Gastrocnemius medialis (tissue), 4 donors: ENCODE measurements around the gene OR10P1. TPM values are rescaled to one million over a fixed set of nuclear protein-coding genes. Genes with fewer than 3 reads are reported as not detected.

Source experiments
- ATAC-seq, 2 donors: fragments of 150-250 bp; one replicate each; pipeline ENCODE4 v1.9.1; 2016
- DNase-seq, 2 donors: peaks; one replicate each; pipeline ENCODE4 v3.0.0-alpha.2; 2019
- H3K27ac ChIP-seq, 4 donors: fragments of 200-600 bp; sonication (generic); 1 replicate in 1 of 4; 2 replicates in 3 of 4; pipeline ENCODE4 v1.5.1; 2016 to 2018; ENCODE audit warnings: mild to moderate bottlenecking in 2 of 4, moderate library complexity in 1 of 4
- H3K27me3 ChIP-seq, 3 donors: fragments of 200-600 bp; sonication (generic) in 2 of 3; 1 replicate in 1 of 3; 2 replicates in 2 of 3; pipeline versions ENCODE4 v1.5.1 to v1.6.0; 2016 to 2019; ENCODE audit warnings: mild to moderate bottlenecking in 1 of 3, moderate library complexity in 1 of 3
- H3K36me3 ChIP-seq, 2 donors: fragments of 200-600 bp; sonication (generic) in 1 of 2; one replicate each; pipeline ENCODE4 v1.5.1; 2017 to 2018
- H3K4me1 ChIP-seq, 2 donors: fragments of 200-600 bp; sonication (generic) in 1 of 2; one replicate each; pipeline ENCODE4 v1.5.1; 2016 to 2017; ENCODE audit warnings: mild to moderate bottlenecking in 2 of 2
- H3K4me3 ChIP-seq, 4 donors: fragments of 200-600 bp; sonication (generic) in 3 of 4; 1 replicate in 1 of 4; 2 replicates in 3 of 4; pipeline ENCODE4 v1.5.1; 2016 to 2019; ENCODE audit warnings: mild to moderate bottlenecking in 2 of 4
- H3K9me3 ChIP-seq, 3 donors: fragments of 200-600 bp; sonication (generic) in 2 of 3; 1 replicate in 1 of 3; 2 replicates in 2 of 3; pipeline ENCODE4 v1.5.1; 2016 to 2019
- CTCF ChIP-seq, 5 experiments: fragments of 450-650 bp in 3 of 5; fragments of 200-600 bp in 2 of 5; sonication (generic) in 2 of 5; IDR thresholded peaks in 4 of 5; conservative IDR thresholded peaks in 1 of 5; 1 replicate in 4 of 5; 2 replicates in 1 of 5; pipeline ENCODE4 v1.5.1; 2016 to 2019; ENCODE audit warnings: antibody characterized with exemption in 5 of 5, mild to moderate bottlenecking in 3 of 5, moderate library complexity in 3 of 5
- POLR2A ChIP-seq, 2 donors: fragments of 450-650 bp; IDR thresholded peaks; one replicate each; pipeline ENCODE4 v1.6.1; 2017; ENCODE audit warnings: antibody characterized with exemption in 2 of 2, mild to moderate bottlenecking in 2 of 2, moderate library complexity in 2 of 2
- in situ Hi-C, 4 donors: fragments of 200-750 bp; cut with MboI; loops; one replicate each; pipeline versions ENCODE4 v1.15.0 to v1.8.0; 2017; ENCODE audit warnings: low sequenced_read_pairs in 4 of 4
- intact Hi-C: fragments of 100-400 bp; cut with DNase I; formaldehyde crosslinking; loops from one replicate; pipeline ENCODE4 v1.15.1; 2023; ENCODE audit warnings: low total_unique reads
- total RNA-seq, 4 donors: library from RNA; depleted of rRNA; stranded (reverse); fragments of >200 nt; gene quantifications; one replicate each; pipeline versions ENCODE4 v1.1.0 to v1.2.3, GENCODE V29; 2016

The OR10P1 gene
- total RNA-seq, 4 donors from 2014 or later = not detected

GRCh38 chr12:55614764-55615163 is 21.9 kb upstream of the OR10P1 start:
- TF ChIP-seq CTCF (IDR thresholded peaks at IDR 0.05 in 4 of 5, conservative IDR thresholded peaks at IDR 0.05 in 1 of 5) = no peak
- TF ChIP-seq POLR2A (IDR thresholded peaks at IDR 0.05) = no peak
- Histone ChIP-seq H3K27me3 (peaks cover 0 to 7% (median 0%) of the 10 kb centered on the region in 3 donors), H3K27ac (no peak overlapping the region), H3K4me1 (no peaks in the 10 kb centered on the region), H3K4me3 (no peak overlapping the region), H3K9me3 (peaks cover 0 to 8% (median 0%) of the 10 kb centered on the region in 3 donors), H3K36me3 (no peaks in the 10 kb centered on the region)
- no peak for DNase-seq
- in situ Hi-C loops = loop anchor here in 3 of 4 donors (25.0 kb wide), 1 partner anchor 427 kb away; no protein-coding TSS in a partner anchor
- ATAC-seq = no peak
- intact Hi-C loops = no loop called here

- TF ChIP-seq CTCF (IDR thresholded peaks at IDR 0.05 in 4 of 5, conservative IDR thresholded peaks at IDR 0.05 in 1 of 5) (peak; percentile 50 to 73 (median 58)), POLR2A (IDR thresholded peaks at IDR 0.05) (no peak)
- peak; percentile 76 to 87 for ATAC-seq
- H3K36me3 ChIP-seq = no peaks in the 10 kb centered on the region
- DNase-seq = no peak
- H3K27ac ChIP-seq = no peak overlapping the region
- H3K9me3 ChIP-seq = peaks cover 0 to 8% (median 0%) of the 10 kb centered on the region in 3 donors
- H3K27me3 ChIP-seq = peaks cover 0 to 4% (median 0%) of the 10 kb centered on the region in 3 donors
- H3K4me3 ChIP-seq = no peak overlapping the region
- H3K4me1 ChIP-seq = no peaks in the 10 kb centered on the region
- in situ Hi-C loops = loop anchor here (10.0 to 25.0 kb wide), 2 partner anchors 425 to 432 kb away; no protein-coding TSS in a partner anchor
- intact Hi-C loops = no loop called here
Measured at GRCh38 chr12:55619354-55620138, 17.1 kb upstream of the OR10P1 start.

GRCh38 chr12:55624056-55624455 is 12.6 kb upstream of the OR10P1 start:
- no peak for TF ChIP-seq CTCF (IDR thresholded peaks at IDR 0.05 in 4 of 5, conservative IDR thresholded peaks at IDR 0.05 in 1 of 5)
- ATAC-seq = no peak
- intact Hi-C loops (no loop called here), in situ Hi-C loops (loop anchor here (10.0 to 25.0 kb wide), 2 partner anchors 429 to 437 kb away; no protein-coding TSS in a partner anchor)
- Histone ChIP-seq H3K36me3 (no peaks in the 10 kb centered on the region), H3K4me3 (no peak overlapping the region), H3K27me3 (no peaks in the 10 kb centered on the region), H3K27ac (no peak overlapping the region), H3K4me1 (no peaks in the 10 kb centered on the region), H3K9me3 (no peaks in the 10 kb centered on the region)
- DNase-seq = no peak

GRCh38 chr12:55626154-55626553 is 10.5 kb upstream of the OR10P1 start:
- TF ChIP-seq POLR2A (IDR thresholded peaks at IDR 0.05) = no peak
- no peak for TF ChIP-seq CTCF (IDR thresholded peaks at IDR 0.05 in 4 of 5, conservative IDR thresholded peaks at IDR 0.05 in 1 of 5)
- in situ Hi-C loops = loop anchor here in 2 of 4 donors (10.0 to 25.0 kb wide), 2 partner anchors 311 to 431 kb away; partner anchors contain the start of genes DGKA (in 1 of the 2) and PYM1 (in 1 of the 2)
- H3K36me3 ChIP-seq = no peaks in the 10 kb centered on the region
- intact Hi-C loops = no loop called here
- H3K27me3 ChIP-seq = no peaks in the 10 kb centered on the region
- DNase-seq (no peak), ATAC-seq (no peak)
- no peaks in the 10 kb centered on the region for H3K4me1 ChIP-seq
- H3K9me3 ChIP-seq = no peaks in the 10 kb centered on the region
- no peak overlapping the region for H3K4me3 ChIP-seq
- H3K27ac ChIP-seq = no peak overlapping the region
